IPS-15b (cell line): Measurements from ENCODE around the gene PIGM.

ENCODE experiments used
- H3K27me3 ChIP-seq: one replicate; pipeline ENCODE4 v1.6.1; 2013; ENCODE audit warnings: low read length; ENCODE audit not compliant: control insufficient read depth, insufficient read depth
- H3K36me3 ChIP-seq: one replicate; pipeline ENCODE4 v1.6.1; 2013; ENCODE audit warnings: low read length; ENCODE audit not compliant: control insufficient read depth, insufficient read depth
- H3K4me1 ChIP-seq: one replicate; pipeline ENCODE4 v1.6.1; 2013; ENCODE audit warnings: mild to moderate bottlenecking, low read length; ENCODE audit not compliant: control insufficient read depth, insufficient read depth
- H3K4me3 ChIP-seq: one replicate; pipeline ENCODE4 v1.5.1; 2013; ENCODE audit warnings: low read depth, low read length
- H3K9ac ChIP-seq: one replicate; pipeline ENCODE4 v1.6.1; 2013; ENCODE audit warnings: low read depth, mild to moderate bottlenecking, low read length
- H3K9me3 ChIP-seq: one replicate; pipeline ENCODE4 v1.6.1; 2013; ENCODE audit warnings: mild to moderate bottlenecking, low read length; ENCODE audit not compliant: control insufficient read depth, insufficient read depth

The PIGM gene

GRCh38 chr1:160017592-160017991, 14.2 kb downstream of the PIGM start:
- Histone ChIP-seq H3K4me1 (no peaks in the 10 kb centered on the region), H3K36me3 (no peaks in the 10 kb centered on the region), H3K9me3 (no peaks in the 10 kb centered on the region), H3K27me3 (no peaks in the 10 kb centered on the region), H3K4me3 (no peak overlapping the region), H3K9ac (no peak overlapping the region)

- no peaks in the 10 kb centered on the region for H3K27me3 ChIP-seq
- no peaks in the 10 kb centered on the region for H3K4me1 ChIP-seq
- no peak overlapping the region for H3K4me3 ChIP-seq
- no peaks in the 10 kb centered on the region for H3K9me3 ChIP-seq
- no peak overlapping the region for H3K9ac ChIP-seq
- H3K36me3 ChIP-seq, result no peaks in the 10 kb centered on the region
These were observed 20.0 kb downstream of the PIGM start for GRCh38 chr1:160011781-160012180.

- Histone ChIP-seq H3K4me3 (no peak overlapping the region), H3K9me3 (no peaks in the 10 kb centered on the region), H3K9ac (no peak overlapping the region), H3K27me3 (no peaks in the 10 kb centered on the region), H3K4me1 (no peaks in the 10 kb centered on the region), H3K36me3 (no peaks in the 10 kb centered on the region)
These were observed 22.0 kb downstream of the PIGM start for GRCh38 chr1:160009801-160010200.

GRCh38 chr1:160009081-160009480, 22.7 kb downstream of the PIGM start:
- Histone ChIP-seq H3K4me3 (no peak overlapping the region), H3K4me1 (no peaks in the 10 kb centered on the region), H3K9ac (no peak overlapping the region)

GRCh38 chr1:160007577-160008200, 24.1 kb downstream of the PIGM start:
- Histone ChIP-seq H3K36me3 (no peaks in the 10 kb centered on the region), H3K9ac (no peak overlapping the region), H3K4me1 (no peaks in the 10 kb centered on the region), H3K4me3 (no peak overlapping the region), H3K27me3 (no peaks in the 10 kb centered on the region), H3K9me3 (no peaks in the 10 kb centered on the region)

More at GRCh38 chr1:160009081-160009480, 22.7 kb downstream of the PIGM start:
- H3K36me3 ChIP-seq, result no peaks in the 10 kb centered on the region
- H3K27me3 ChIP-seq, result no peaks in the 10 kb centered on the region
- H3K9me3 ChIP-seq, result no peaks in the 10 kb centered on the region

GRCh38 chr1:160006312-160006940, 25.4 kb downstream of the PIGM start:
- Histone ChIP-seq H3K4me1 (no peaks in the 10 kb centered on the region), H3K27me3 (no peaks in the 10 kb centered on the region), H3K9me3 (no peaks in the 10 kb centered on the region), H3K4me3 (no peak overlapping the region), H3K36me3 (no peaks in the 10 kb centered on the region), H3K9ac (no peak overlapping the region)

GRCh38 chr1:160005070-160005469, 26.7 kb downstream of the PIGM start:
- no peak overlapping the region for H3K9ac ChIP-seq
- no peaks in the 10 kb centered on the region for H3K27me3 ChIP-seq
- no peaks in the 10 kb centered on the region for H3K36me3 ChIP-seq
- H3K9me3 ChIP-seq, result no peaks in the 10 kb centered on the region
- H3K4me1 ChIP-seq, result no peaks in the 10 kb centered on the region
- H3K4me3 ChIP-seq, result no peak overlapping the region

GRCh38 chr1:160004425-160004824, 27.4 kb downstream of the PIGM start:
- Histone ChIP-seq H3K9ac (no peak overlapping the region), H3K27me3 (no peaks in the 10 kb centered on the region), H3K9me3 (no peaks in the 10 kb centered on the region), H3K36me3 (no peaks in the 10 kb centered on the region), H3K4me1 (no peaks in the 10 kb centered on the region), H3K4me3 (no peak overlapping the region)

- Histone ChIP-seq H3K9me3 (no peaks in the 10 kb centered on the region), H3K27me3 (no peaks in the 10 kb centered on the region), H3K4me3 (no peak overlapping the region), H3K9ac (no peak overlapping the region), H3K36me3 (no peaks in the 10 kb centered on the region), H3K4me1 (no peaks in the 10 kb centered on the region)
These were observed 27.8 kb downstream of the PIGM start for GRCh38 chr1:160004001-160004400.

- Histone ChIP-seq H3K4me3 (no peak overlapping the region), H3K9ac (no peak overlapping the region), H3K9me3 (no peaks in the 10 kb centered on the region), H3K4me1 (no peaks in the 10 kb centered on the region), H3K36me3 (no peaks in the 10 kb centered on the region), H3K27me3 (no peaks in the 10 kb centered on the region)
These were observed 30.4 kb downstream of the PIGM start for GRCh38 chr1:160001440-160001839.

- no peaks in the 10 kb centered on the region for H3K9me3 ChIP-seq
- H3K9ac ChIP-seq, result no peak overlapping the region
- no peaks in the 10 kb centered on the region for H3K36me3 ChIP-seq
- no peaks in the 10 kb centered on the region for H3K27me3 ChIP-seq
- no peaks in the 10 kb centered on the region for H3K4me1 ChIP-seq
- H3K4me3 ChIP-seq, result no peak overlapping the region
These were observed 32.6 kb downstream of the PIGM start for GRCh38 chr1:159999204-159999603.

GRCh38 chr1:159996653-159997052, 35.1 kb downstream of the PIGM start:
- H3K9ac ChIP-seq, result no peak overlapping the region
- no peaks in the 10 kb centered on the region for H3K9me3 ChIP-seq
- no peaks in the 10 kb centered on the region for H3K4me1 ChIP-seq
- no peaks in the 10 kb centered on the region for H3K27me3 ChIP-seq
- no peak overlapping the region for H3K4me3 ChIP-seq
- no peaks in the 10 kb centered on the region for H3K36me3 ChIP-seq
